Measurements from ENCODE around the gene YWHAQ. TPM values are rescaled to one million over a fixed set of nuclear protein-coding genes. Genes with fewer than 3 reads are reported as not detected.

Gene YWHAQ
- total and polyA plus RNA-seq, 4 donors: 68.8 to 145 (median 88.0) TPM

DNA sequence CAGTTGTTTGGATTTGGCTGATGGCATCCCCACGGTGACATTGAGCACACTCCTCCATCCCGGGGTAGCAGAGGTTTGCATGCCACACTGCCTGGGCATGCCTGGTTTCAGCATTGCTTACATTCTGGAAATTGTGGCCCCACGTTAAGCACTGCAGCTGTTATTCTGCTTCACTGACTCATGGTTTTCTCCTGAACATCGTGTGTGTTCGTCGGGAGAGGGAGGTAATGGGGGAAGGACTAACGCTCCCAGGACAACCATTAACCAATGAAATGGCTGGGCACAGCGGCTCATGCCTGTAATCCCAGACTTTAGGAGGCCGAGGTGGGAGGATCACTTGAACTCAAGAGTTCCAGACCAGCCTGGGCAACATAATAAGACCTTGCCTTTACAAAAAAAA is 28.2 kb upstream of the YWHAQ start:
- DNase-seq (ENCODE audit: low spot score): no peak
- Histone ChIP-seq H3K4me3 (ENCODE audit: low read depth in 1 of 3, low read length in 3 of 3) (no peak overlapping the region), H3K27me3 (ENCODE audit: control insufficient read depth in 4 of 4, insufficient read depth in 4 of 4, low read length in 3 of 4) (no peaks in the 10 kb centered on the region), H3K9ac (ENCODE audit: low read depth in 1 of 2, low read length in 2 of 2) (no peak overlapping the region), H3K36me3 (ENCODE audit: control insufficient read depth in 4 of 4, insufficient read depth in 3 of 4, low read depth in 1 of 4, low read length in 3 of 4) (no peaks in the 10 kb centered on the region), H3K9me3 (ENCODE audit: control insufficient read depth in 4 of 4, low read length in 3 of 4) (no peaks in the 10 kb centered on the region), H3K27ac (ENCODE audit: low read depth in 1 of 2, low read length in 2 of 2) (no peak overlapping the region), H3K4me1 (ENCODE audit: control insufficient read depth in 4 of 4, insufficient read depth in 4 of 4, low read length in 3 of 4) (no peaks in the 10 kb centered on the region)
- WGBS: 90% methylated on average over 9 of the region's 9 CpGs
- TF ChIP-seq, protein P1, sequence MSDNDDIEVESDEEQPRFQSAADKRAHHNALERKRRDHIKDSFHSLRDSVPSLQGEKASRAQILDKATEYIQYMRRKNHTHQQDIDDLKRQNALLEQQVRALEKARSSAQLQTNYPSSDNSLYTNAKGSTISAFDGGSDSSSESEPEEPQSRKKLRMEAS (IDR thresholded peaks at IDR 0.05): no peak
- TF ChIP-seq, protein P2, sequence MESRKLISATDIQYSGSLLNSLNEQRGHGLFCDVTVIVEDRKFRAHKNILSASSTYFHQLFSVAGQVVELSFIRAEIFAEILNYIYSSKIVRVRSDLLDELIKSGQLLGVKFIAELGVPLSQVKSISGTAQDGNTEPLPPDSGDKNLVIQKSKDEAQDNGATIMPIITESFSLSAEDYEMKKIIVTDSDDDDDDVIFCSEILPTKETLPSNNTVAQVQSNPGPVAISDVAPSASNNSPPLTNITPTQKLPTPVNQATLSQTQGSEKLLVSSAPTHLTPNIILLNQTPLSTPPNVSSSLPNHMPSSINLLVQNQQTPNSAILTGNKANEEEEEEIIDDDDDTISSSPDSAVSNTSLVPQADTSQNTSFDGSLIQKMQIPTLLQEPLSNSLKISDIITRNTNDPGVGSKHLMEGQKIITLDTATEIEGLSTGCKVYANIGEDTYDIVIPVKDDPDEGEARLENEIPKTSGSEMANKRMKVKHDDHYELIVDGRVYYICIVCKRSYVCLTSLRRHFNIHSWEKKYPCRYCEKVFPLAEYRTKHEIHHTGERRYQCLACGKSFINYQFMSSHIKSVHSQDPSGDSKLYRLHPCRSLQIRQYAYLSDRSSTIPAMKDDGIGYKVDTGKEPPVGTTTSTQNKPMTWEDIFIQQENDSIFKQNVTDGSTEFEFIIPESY (IDR thresholded peaks at IDR 0.05): no peak
- no peak for TF ChIP-seq JUND (IDR thresholded peaks at IDR 0.05)

DNA sequence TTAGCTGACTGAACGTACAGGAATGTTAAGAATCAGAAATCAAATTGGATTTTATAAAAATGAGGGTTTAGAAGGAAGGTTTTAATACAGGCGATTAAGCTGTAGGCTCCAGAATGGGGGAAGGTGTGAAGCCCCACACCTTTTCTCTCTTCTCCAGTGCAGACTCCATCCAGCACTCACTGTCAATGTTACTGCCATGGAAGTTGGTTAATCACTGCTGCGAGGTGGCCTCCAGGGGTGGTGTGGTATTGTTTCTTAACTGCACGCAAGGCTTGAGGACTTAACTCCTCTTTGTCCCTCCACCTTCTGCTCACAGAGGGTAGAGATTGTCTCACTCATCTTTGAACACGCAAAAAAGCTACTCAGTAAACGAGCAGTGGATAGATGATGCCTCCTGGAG is 26.9 kb upstream of the YWHAQ start:
- 94% methylated on average over 6 of the region's 6 CpGs for WGBS
- no peak for TF ChIP-seq SP1 (IDR thresholded peaks at IDR 0.05)
- TF ChIP-seq, protein P1 (IDR thresholded peaks at IDR 0.05): no peak
- TF ChIP-seq FOXA2 (IDR thresholded peaks at IDR 0.05): no peak
- no peak for TF ChIP-seq GABPA (IDR thresholded peaks at IDR 0.05 in 1 of 2, conservative IDR thresholded peaks at IDR 0.05 in 1 of 2)
- TF ChIP-seq, protein P3, sequence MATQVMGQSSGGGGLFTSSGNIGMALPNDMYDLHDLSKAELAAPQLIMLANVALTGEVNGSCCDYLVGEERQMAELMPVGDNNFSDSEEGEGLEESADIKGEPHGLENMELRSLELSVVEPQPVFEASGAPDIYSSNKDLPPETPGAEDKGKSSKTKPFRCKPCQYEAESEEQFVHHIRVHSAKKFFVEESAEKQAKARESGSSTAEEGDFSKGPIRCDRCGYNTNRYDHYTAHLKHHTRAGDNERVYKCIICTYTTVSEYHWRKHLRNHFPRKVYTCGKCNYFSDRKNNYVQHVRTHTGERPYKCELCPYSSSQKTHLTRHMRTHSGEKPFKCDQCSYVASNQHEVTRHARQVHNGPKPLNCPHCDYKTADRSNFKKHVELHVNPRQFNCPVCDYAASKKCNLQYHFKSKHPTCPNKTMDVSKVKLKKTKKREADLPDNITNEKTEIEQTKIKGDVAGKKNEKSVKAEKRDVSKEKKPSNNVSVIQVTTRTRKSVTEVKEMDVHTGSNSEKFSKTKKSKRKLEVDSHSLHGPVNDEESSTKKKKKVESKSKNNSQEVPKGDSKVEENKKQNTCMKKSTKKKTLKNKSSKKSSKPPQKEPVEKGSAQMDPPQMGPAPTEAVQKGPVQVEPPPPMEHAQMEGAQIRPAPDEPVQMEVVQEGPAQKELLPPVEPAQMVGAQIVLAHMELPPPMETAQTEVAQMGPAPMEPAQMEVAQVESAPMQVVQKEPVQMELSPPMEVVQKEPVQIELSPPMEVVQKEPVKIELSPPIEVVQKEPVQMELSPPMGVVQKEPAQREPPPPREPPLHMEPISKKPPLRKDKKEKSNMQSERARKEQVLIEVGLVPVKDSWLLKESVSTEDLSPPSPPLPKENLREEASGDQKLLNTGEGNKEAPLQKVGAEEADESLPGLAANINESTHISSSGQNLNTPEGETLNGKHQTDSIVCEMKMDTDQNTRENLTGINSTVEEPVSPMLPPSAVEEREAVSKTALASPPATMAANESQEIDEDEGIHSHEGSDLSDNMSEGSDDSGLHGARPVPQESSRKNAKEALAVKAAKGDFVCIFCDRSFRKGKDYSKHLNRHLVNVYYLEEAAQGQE (IDR thresholded peaks at IDR 0.05): no peak
- TF ChIP-seq, protein P4, sequence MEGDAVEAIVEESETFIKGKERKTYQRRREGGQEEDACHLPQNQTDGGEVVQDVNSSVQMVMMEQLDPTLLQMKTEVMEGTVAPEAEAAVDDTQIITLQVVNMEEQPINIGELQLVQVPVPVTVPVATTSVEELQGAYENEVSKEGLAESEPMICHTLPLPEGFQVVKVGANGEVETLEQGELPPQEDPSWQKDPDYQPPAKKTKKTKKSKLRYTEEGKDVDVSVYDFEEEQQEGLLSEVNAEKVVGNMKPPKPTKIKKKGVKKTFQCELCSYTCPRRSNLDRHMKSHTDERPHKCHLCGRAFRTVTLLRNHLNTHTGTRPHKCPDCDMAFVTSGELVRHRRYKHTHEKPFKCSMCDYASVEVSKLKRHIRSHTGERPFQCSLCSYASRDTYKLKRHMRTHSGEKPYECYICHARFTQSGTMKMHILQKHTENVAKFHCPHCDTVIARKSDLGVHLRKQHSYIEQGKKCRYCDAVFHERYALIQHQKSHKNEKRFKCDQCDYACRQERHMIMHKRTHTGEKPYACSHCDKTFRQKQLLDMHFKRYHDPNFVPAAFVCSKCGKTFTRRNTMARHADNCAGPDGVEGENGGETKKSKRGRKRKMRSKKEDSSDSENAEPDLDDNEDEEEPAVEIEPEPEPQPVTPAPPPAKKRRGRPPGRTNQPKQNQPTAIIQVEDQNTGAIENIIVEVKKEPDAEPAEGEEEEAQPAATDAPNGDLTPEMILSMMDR (IDR thresholded peaks at IDR 0.05; ENCODE audit: low read depth, low read length, missing input control): no peak
- no peaks in the 10 kb centered on the region for H3K36me3 ChIP-seq (ENCODE audit: control insufficient read depth in 4 of 4, insufficient read depth in 3 of 4, low read depth in 1 of 4, low read length in 3 of 4)
- no peak overlapping the region for H3K9ac ChIP-seq (ENCODE audit: low read depth in 1 of 2, low read length in 2 of 2)
- H3K4me1 ChIP-seq (ENCODE audit: control insufficient read depth in 4 of 4, insufficient read depth in 4 of 4, low read length in 3 of 4): no peaks in the 10 kb centered on the region
- DNase-seq (ENCODE audit: low spot score): no peak
- H3K9me3 ChIP-seq (ENCODE audit: control insufficient read depth in 4 of 4, low read length in 3 of 4): no peaks in the 10 kb centered on the region
- H3K27me3 ChIP-seq (ENCODE audit: control insufficient read depth in 4 of 4, insufficient read depth in 4 of 4, low read length in 3 of 4): no peaks in the 10 kb centered on the region
- no peak overlapping the region for H3K27ac ChIP-seq (ENCODE audit: low read depth in 1 of 2, low read length in 2 of 2)
- H3K4me3 ChIP-seq (ENCODE audit: low read depth in 1 of 3, low read length in 3 of 3): no peak overlapping the region

DNA sequence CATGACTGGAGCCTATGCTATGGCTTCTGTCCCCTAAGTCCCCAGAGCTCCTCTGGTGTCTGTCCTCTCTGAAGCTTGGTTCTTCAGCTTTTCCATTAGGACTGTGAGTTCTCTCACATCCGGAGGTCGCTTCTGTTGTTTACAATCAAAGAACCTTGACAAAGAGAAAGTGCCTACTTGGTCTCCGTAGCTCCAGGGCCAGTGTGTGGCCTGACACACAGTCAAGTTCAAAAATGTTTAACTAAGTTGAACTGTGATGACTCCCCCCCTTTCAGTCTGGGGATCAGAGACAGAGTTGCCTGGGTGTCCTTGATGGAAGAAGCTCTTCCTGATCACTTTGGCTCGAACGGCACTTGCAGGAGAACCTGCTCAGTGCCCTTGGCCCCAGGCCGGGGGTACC is 26.3 kb upstream of the YWHAQ start:
- no peaks in the 10 kb centered on the region for H3K36me3 ChIP-seq (ENCODE audit: control insufficient read depth in 4 of 4, insufficient read depth in 3 of 4, low read depth in 1 of 4, low read length in 3 of 4)
- WGBS: 43% methylated on average over 6 of the region's 6 CpGs
- no peaks in the 10 kb centered on the region for H3K4me1 ChIP-seq (ENCODE audit: control insufficient read depth in 4 of 4, insufficient read depth in 4 of 4, low read length in 3 of 4)
- H3K27ac ChIP-seq (ENCODE audit: low read depth in 1 of 2, low read length in 2 of 2): no peak overlapping the region
- DNase-seq (ENCODE audit: low spot score): no peak
- no peak overlapping the region for H3K9ac ChIP-seq (ENCODE audit: low read depth in 1 of 2, low read length in 2 of 2)
- H3K9me3 ChIP-seq (ENCODE audit: control insufficient read depth in 4 of 4, low read length in 3 of 4): no peaks in the 10 kb centered on the region
- H3K4me3 ChIP-seq (ENCODE audit: low read depth in 1 of 3, low read length in 3 of 3): no peak overlapping the region
- H3K27me3 ChIP-seq (ENCODE audit: control insufficient read depth in 4 of 4, insufficient read depth in 4 of 4, low read length in 3 of 4): no peaks in the 10 kb centered on the region
- TF ChIP-seq HNF4G (IDR thresholded peaks at IDR 0.05): no peak
- no peak for TF ChIP-seq RXRA (IDR thresholded peaks at IDR 0.05)
- TF ChIP-seq, protein P4 (IDR thresholded peaks at IDR 0.05; ENCODE audit: low read depth, low read length, missing input control): no peak
- TF ChIP-seq, protein P3 (IDR thresholded peaks at IDR 0.05): no peak
- TF ChIP-seq, protein P5, sequence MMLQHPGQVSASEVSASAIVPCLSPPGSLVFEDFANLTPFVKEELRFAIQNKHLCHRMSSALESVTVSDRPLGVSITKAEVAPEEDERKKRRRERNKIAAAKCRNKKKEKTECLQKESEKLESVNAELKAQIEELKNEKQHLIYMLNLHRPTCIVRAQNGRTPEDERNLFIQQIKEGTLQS (IDR thresholded peaks at IDR 0.05): no peak
- no peak for TF ChIP-seq TAF1 (conservative IDR thresholded peaks at IDR 0.05)

Data from liver (tissue), 9 donors.